Adrenal gland (tissue), 5 donors: ENCODE measurements around the gene ANK2.

ENCODE experiments used
- CTCF ChIP-seq, 6 experiments: fragments of 450-650 bp in 4 of 6; fragments of 200-600 bp in 2 of 6; sonication (generic) in 1 of 6; IDR thresholded peaks; 1 replicate in 5 of 6; 2 replicates in 1 of 6; pipeline versions ENCODE4 v1.5.1 to v1.8.0; 2016 to 2021; ENCODE audit warnings: antibody characterized with exemption in 6 of 6, mild to moderate bottlenecking in 2 of 6, moderate library complexity in 1 of 6
- POLR2A ChIP-seq, 2 donors: fragments of 450-650 bp; IDR thresholded peaks; one replicate each; pipeline ENCODE4 v1.6.1; 2017; ENCODE audit warnings: antibody characterized with exemption in 2 of 2, mild to moderate bottlenecking in 2 of 2, moderate library complexity in 1 of 2
- donor health status: DM: no; HTN: no; CAD: no.

GRCh38 chr4:113349430-113349829 lies 300.0 kb downstream of the ANK2 start:
- TF ChIP-seq CTCF (IDR thresholded peaks at IDR 0.05) (no peak), POLR2A (IDR thresholded peaks at IDR 0.05) (no peak)
